Psoas muscle (tissue), 8 donors: ENCODE data around the gene SEC16A. TPM values are rescaled to one million over a fixed set of nuclear protein-coding genes. Genes with fewer than 3 reads are reported as not detected.

ENCODE experiments used
- ATAC-seq, 4 donors: fragments of 200-7000 bp; cut with Tn5 transposase; one replicate each; pipeline ENCODE4 v1.9.1; 2020; ENCODE audit warnings: moderate library complexity in 3 of 4, mild to moderate bottlenecking in 2 of 4
- DNase-seq, 2 donors: peaks; one replicate each; pipeline ENCODE4 v3.0.0-alpha.2; 2020
- H3K27ac ChIP-seq: fragments of 200-600 bp; one replicate; pipeline ENCODE4 v1.8.0; 2022
- H3K27me3 ChIP-seq, 3 donors: fragments of 200-600 bp in 1 of 3; one replicate each; pipeline versions ENCODE4 v1.6.1 to v1.8.0; 2013 to 2022; ENCODE audit warnings: low read length in 2 of 3, mild to moderate bottlenecking in 2 of 3, moderate library complexity in 1 of 3; ENCODE audit not compliant: insufficient read depth in 3 of 3
- H3K36me3 ChIP-seq, 2 donors: fragments of 200-600 bp in 1 of 2; one replicate each; pipeline versions ENCODE4 v1.6.1 to v1.8.0; 2013 to 2022; ENCODE audit warnings: low read depth in 1 of 2, mild to moderate bottlenecking in 1 of 2, moderate library complexity in 1 of 2; ENCODE audit not compliant: insufficient read depth in 1 of 2
- H3K4me1 ChIP-seq: fragments of 200-600 bp; one replicate; pipeline ENCODE4 v1.8.0; 2022
- H3K4me3 ChIP-seq: fragments of 200-600 bp; one replicate; pipeline ENCODE4 v1.8.0; 2022; ENCODE audit warnings: mild to moderate bottlenecking
- H3K9me3 ChIP-seq: fragments of 200-600 bp; one replicate; pipeline ENCODE4 v1.8.0; 2022
- WGBS, 3 donors: extraction: QIAGEN DNeasy Blood & Tissue Kit; methylation state at CpG; one replicate each; pipeline versions ENCODE4 v1.1.6 to v1.1.7; 2013; 5-methylcytosine and 5-hydroxymethylcytosine counted together
- intact Hi-C, 2 donors: fragments of 100-400 bp; cut with DNase I; formaldehyde crosslinking; loops; one replicate each; pipeline versions ENCODE4 v1.11.0 to v1.14.2; 2022
- polyA plus RNA-seq, 3 donors: library from polyadenylated mRNA; stranded (reverse); fragments of 200-250 nt; gene quantifications; one replicate each; pipeline ENCODE4 v1.2.3, GENCODE V29; 2013
- total RNA-seq, 4 donors: library from RNA; stranded (reverse); fragmentation: NEBNext Ultra II Directional in 2 of 4; extraction: Animal tissue kit (Norgen Biotek cat#: 25700) in 2 of 4; gene quantifications; one replicate each; pipeline versions ENCODE4 v1.2.1 to v1.2.4, GENCODE V29; 2021 to 2023
- TF ChIP-seq, protein P1 (sequence below): fragments of 200-600 bp; IDR thresholded peaks from one replicate; pipeline ENCODE4 v1.8.0; 2022; ENCODE audit warnings: antibody characterized with exemption
- donor health status: healthy with polysubstance abuse.
- donor health status: DM: no; HTN: no; CAD: no; lungs with moderate emphysema.
- donor health status: Bipolar disorder and iron deficiency.
- donor health status: healthy.
- donor health status: DM: yes; HTN: yes; CAD: no.
- donor health status: DM: no; HTN: no; CAD: no.
- donor health status: DM: no; HTN: no; CAD: no.
- donor health status: DM: yes; HTN: yes; CAD: no.

Gene SEC16A
- total and polyA plus RNA-seq, 7 donors = 22.3 to 40.0 (median 31.5) TPM

GRCh38 chr9:136423432-136424146, 59.3 kb downstream of the SEC16A start:
- no peak for DNase-seq
- H3K27ac ChIP-seq = no peak overlapping the region
- ATAC-seq = no peak
- H3K27me3 ChIP-seq = no peaks in the 10 kb centered on the region
- WGBS, 3 donors = 89 to 97% (median 94%) methylated on average over 43 of the region's 43 CpGs
- no peaks in the 10 kb centered on the region for H3K4me1 ChIP-seq
- intact Hi-C loops = no loop called here
- H3K9me3 ChIP-seq = no peaks in the 10 kb centered on the region
- no peak overlapping the region for H3K4me3 ChIP-seq
- peaks cover 0 to 90% of the 10 kb centered on the region in 2 donors for H3K36me3 ChIP-seq
- TF ChIP-seq, protein P1, sequence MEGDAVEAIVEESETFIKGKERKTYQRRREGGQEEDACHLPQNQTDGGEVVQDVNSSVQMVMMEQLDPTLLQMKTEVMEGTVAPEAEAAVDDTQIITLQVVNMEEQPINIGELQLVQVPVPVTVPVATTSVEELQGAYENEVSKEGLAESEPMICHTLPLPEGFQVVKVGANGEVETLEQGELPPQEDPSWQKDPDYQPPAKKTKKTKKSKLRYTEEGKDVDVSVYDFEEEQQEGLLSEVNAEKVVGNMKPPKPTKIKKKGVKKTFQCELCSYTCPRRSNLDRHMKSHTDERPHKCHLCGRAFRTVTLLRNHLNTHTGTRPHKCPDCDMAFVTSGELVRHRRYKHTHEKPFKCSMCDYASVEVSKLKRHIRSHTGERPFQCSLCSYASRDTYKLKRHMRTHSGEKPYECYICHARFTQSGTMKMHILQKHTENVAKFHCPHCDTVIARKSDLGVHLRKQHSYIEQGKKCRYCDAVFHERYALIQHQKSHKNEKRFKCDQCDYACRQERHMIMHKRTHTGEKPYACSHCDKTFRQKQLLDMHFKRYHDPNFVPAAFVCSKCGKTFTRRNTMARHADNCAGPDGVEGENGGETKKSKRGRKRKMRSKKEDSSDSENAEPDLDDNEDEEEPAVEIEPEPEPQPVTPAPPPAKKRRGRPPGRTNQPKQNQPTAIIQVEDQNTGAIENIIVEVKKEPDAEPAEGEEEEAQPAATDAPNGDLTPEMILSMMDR = no peak

DNA sequence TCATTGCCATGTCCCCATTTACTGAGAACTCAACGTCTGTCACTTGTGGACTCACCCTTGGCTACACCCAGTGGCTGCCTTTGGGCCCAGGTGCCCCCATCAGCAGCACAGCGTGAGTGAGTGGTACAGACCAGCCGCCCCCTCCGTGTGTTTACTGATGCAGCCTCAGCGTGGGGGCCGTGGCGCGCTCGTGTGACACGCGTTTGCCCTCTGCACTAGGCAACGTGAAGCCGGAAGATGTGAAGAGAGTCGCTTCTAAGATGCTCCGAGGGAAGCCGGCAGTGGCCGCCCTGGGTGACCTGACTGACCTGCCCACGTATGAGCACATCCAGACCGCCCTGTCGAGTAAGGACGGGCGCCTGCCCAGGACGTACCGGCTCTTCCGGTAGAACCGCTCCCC, 60.0 kb downstream of the SEC16A start:
- Histone ChIP-seq H3K27me3 (no peaks in the 10 kb centered on the region), H3K4me1 (no peaks in the 10 kb centered on the region), H3K9me3 (no peaks in the 10 kb centered on the region), H3K27ac (no peak overlapping the region), H3K4me3 (no peak overlapping the region), H3K36me3 (peaks cover 2 to 91% of the 10 kb centered on the region in 2 donors)
- intact Hi-C loops = no loop called here
- 93 to 96% (median 94%) methylated on average over 26 of the region's 26 CpGs for WGBS, 3 donors
- no peak for ATAC-seq
- no peak for DNase-seq
- TF ChIP-seq, protein P1 = no peak

DNA sequence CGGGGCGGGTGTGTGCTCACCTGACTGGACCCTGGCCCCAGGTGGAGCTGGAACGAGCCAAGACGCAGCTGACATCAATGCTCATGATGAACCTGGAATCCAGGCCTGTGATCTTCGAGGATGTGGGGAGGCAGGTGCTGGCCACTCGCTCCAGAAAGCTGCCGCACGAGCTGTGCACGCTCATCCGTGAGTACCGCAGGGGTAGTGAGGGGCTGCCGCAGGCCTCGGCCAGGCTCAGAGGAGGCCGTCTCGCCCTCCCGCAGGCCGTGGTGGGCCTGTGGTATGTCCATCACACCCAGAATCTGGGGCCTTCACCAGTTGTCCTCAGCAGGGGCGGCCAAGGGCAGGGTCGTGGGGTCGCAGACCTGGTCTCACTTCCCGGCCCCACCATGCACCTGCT, 61.0 kb downstream of the SEC16A start:
- Histone ChIP-seq H3K27ac (no peak overlapping the region), H3K4me1 (no peaks in the 10 kb centered on the region), H3K27me3 (no peaks in the 10 kb centered on the region), H3K36me3 (peaks cover 6 to 94% of the 10 kb centered on the region in 2 donors), H3K9me3 (no peaks in the 10 kb centered on the region), H3K4me3 (no peak overlapping the region)
- DNase-seq = no peak
- WGBS, 3 donors = 85 to 92% (median 91%) methylated on average over 21 of the region's 21 CpGs
- intact Hi-C loops = no loop called here
- ATAC-seq = no peak
- TF ChIP-seq, protein P1 = no peak

- peaks cover 6 to 100% of the 10 kb centered on the region in 2 donors for H3K36me3 ChIP-seq
- 91 to 94% (median 91%) methylated on average over 10 to 12 of the region's 12 CpGs for WGBS, 3 donors
- intact Hi-C loops = no loop called here
- H3K27ac ChIP-seq = no peak overlapping the region
- no peak for DNase-seq
- TF ChIP-seq, protein P1 = no peak
- H3K9me3 ChIP-seq = no peaks in the 10 kb centered on the region
- ATAC-seq = no peak
- H3K27me3 ChIP-seq = no peaks in the 10 kb centered on the region
- H3K4me3 ChIP-seq = no peak overlapping the region
- H3K4me1 ChIP-seq = no peaks in the 10 kb centered on the region
Observed at GRCh38 chr9:136419092-136419420, 63.8 kb downstream of the SEC16A start.
